ENCODE data around the gene PRTFDC1.
"Not testable (repeated sequence)": the region's sequence is repeated elsewhere in the genome, so short reads cannot be mapped to it uniquely, and the experiment has no call there.

PRTFDC1 gene

GRCh38 chr10:24965051-24965450 is 12.6 kb upstream of the PRTFDC1 start:
- DNase-seq: no peak

- no peak for DNase-seq
Measured at GRCh38 chr10:24963521-24964041, 11.2 kb upstream of the PRTFDC1 start.

- DNase-seq: no peak
Measured at GRCh38 chr10:24962995-24963394, 10.6 kb upstream of the PRTFDC1 start.

GRCh38 chr10:24961582-24961981 is 9.2 kb upstream of the PRTFDC1 start:
- no peak for DNase-seq

GRCh38 chr10:24959382-24959730 is 7.0 kb upstream of the PRTFDC1 start:
- DNase-seq: no peak

- no peak for DNase-seq
Measured at GRCh38 chr10:24958721-24959381, 6.4 kb upstream of the PRTFDC1 start.

- no peak for DNase-seq
Measured at GRCh38 chr10:24958091-24958720, 5.8 kb upstream of the PRTFDC1 start.

GRCh38 chr10:24957624-24958051 is 5.2 kb upstream of the PRTFDC1 start:
- DNase-seq: not testable (repeated sequence)

- no peak for DNase-seq
Measured at GRCh38 chr10:24953675-24954074, 1.3 kb upstream of the PRTFDC1 start.

- no peak for DNase-seq
Measured at GRCh38 chr10:24952707-24953645, 570 bp upstream of the PRTFDC1 start.

GRCh38 chr10:24951201-24952142 is 934 bp downstream of the PRTFDC1 start:
- DNase-seq: no peak

GRCh38 chr10:24950439-24950838 is 2.0 kb downstream of the PRTFDC1 start:
- DNase-seq: no peak

GRCh38 chr10:24949616-24950015 is 2.8 kb downstream of the PRTFDC1 start:
- DNase-seq: no peak

- DNase-seq: no peak
Measured at GRCh38 chr10:24947304-24948097, 4.9 kb downstream of the PRTFDC1 start.

GRCh38 chr10:24944512-24945255 is 7.7 kb downstream of the PRTFDC1 start:
- no peak for DNase-seq

- no peak for DNase-seq
Measured at GRCh38 chr10:24938525-24938924, 13.9 kb downstream of the PRTFDC1 start.

- DNase-seq: no peak
Measured at GRCh38 chr10:24938076-24938475, 14.3 kb downstream of the PRTFDC1 start.

GRCh38 chr10:24935504-24936292 is 16.7 kb downstream of the PRTFDC1 start:
- DNase-seq: no peak

GRCh38 chr10:24931236-24931635 is 21.2 kb downstream of the PRTFDC1 start:
- no peak for DNase-seq

GRCh38 chr10:24930427-24930826 is 22.0 kb downstream of the PRTFDC1 start:
- DNase-seq: no peak

Measured in GDM1 (cell line).